ENCODE measurements around the gene FREM3.

Gene FREM3

GRCh38 chr4:143625632-143626031 lies 74.8 kb downstream of the FREM3 start:
- TF ChIP-seq CTCF (IDR thresholded peaks at IDR 0.05; ENCODE audit: low read depth, low read length), result no peak
- no peaks in the 10 kb centered on the region for H3K27me3 ChIP-seq
- no peaks in the 10 kb centered on the region for H3K36me3 ChIP-seq
- no peaks in the 10 kb centered on the region for H3K9me3 ChIP-seq
- H3K4me3 ChIP-seq (ENCODE audit: low read depth, low read length), result no peak overlapping the region
- DNase-seq, result no peak
- no peaks in the 10 kb centered on the region for H3K4me1 ChIP-seq

- no peaks in the 10 kb centered on the region for H3K36me3 ChIP-seq
- H3K4me3 ChIP-seq (ENCODE audit: low read depth, low read length), result no peak overlapping the region
- no peaks in the 10 kb centered on the region for H3K4me1 ChIP-seq
- TF ChIP-seq CTCF (IDR thresholded peaks at IDR 0.05; ENCODE audit: low read depth, low read length), result no peak
- DNase-seq, result no peak
- no peaks in the 10 kb centered on the region for H3K27me3 ChIP-seq
- H3K9me3 ChIP-seq, result no peaks in the 10 kb centered on the region
These were observed 76.6 kb downstream of the FREM3 start for GRCh38 chr4:143623896-143624295.

- Histone ChIP-seq H3K4me3 (ENCODE audit: low read depth, low read length) (no peak overlapping the region), H3K36me3 (no peaks in the 10 kb centered on the region), H3K27me3 (no peaks in the 10 kb centered on the region), H3K4me1 (no peaks in the 10 kb centered on the region), H3K9me3 (no peaks in the 10 kb centered on the region)
- no peak for TF ChIP-seq CTCF (IDR thresholded peaks at IDR 0.05; ENCODE audit: low read depth, low read length)
- no peak for DNase-seq
These were observed 81.7 kb downstream of the FREM3 start for GRCh38 chr4:143618811-143619210.

- H3K4me1 ChIP-seq, result no peaks in the 10 kb centered on the region
- no peak for DNase-seq
These were observed 82.3 kb downstream of the FREM3 start for GRCh38 chr4:143617994-143618679.

GRCh38 chr4:143616771-143617170 lies 83.7 kb downstream of the FREM3 start:
- H3K27me3 ChIP-seq, result no peaks in the 10 kb centered on the region
- H3K4me3 ChIP-seq (ENCODE audit: low read depth, low read length), result no peak overlapping the region
- no peaks in the 10 kb centered on the region for H3K36me3 ChIP-seq
- H3K4me1 ChIP-seq, result no peaks in the 10 kb centered on the region
- TF ChIP-seq CTCF (IDR thresholded peaks at IDR 0.05; ENCODE audit: low read depth, low read length), result no peak
- H3K9me3 ChIP-seq, result no peaks in the 10 kb centered on the region
- no peak for DNase-seq

More at GRCh38 chr4:143617994-143618679, 82.3 kb downstream of the FREM3 start:
- Histone ChIP-seq H3K36me3 (no peaks in the 10 kb centered on the region), H3K27me3 (no peaks in the 10 kb centered on the region), H3K9me3 (no peaks in the 10 kb centered on the region), H3K4me3 (ENCODE audit: low read depth, low read length) (no peak overlapping the region)
- no peak for TF ChIP-seq CTCF (IDR thresholded peaks at IDR 0.05; ENCODE audit: low read depth, low read length)

GRCh38 chr4:143609492-143609891 lies 91.0 kb downstream of the FREM3 start:
- no peak for DNase-seq
- H3K4me1 ChIP-seq, result no peaks in the 10 kb centered on the region
- H3K9me3 ChIP-seq, result no peaks in the 10 kb centered on the region
- H3K36me3 ChIP-seq, result no peaks in the 10 kb centered on the region
- no peak for TF ChIP-seq CTCF (IDR thresholded peaks at IDR 0.05; ENCODE audit: low read depth, low read length)
- no peaks in the 10 kb centered on the region for H3K27me3 ChIP-seq
- H3K4me3 ChIP-seq (ENCODE audit: low read depth, low read length), result no peak overlapping the region

Data from BE2C (cell line).